Activated naive CD8-positive, alpha-beta T cell treated with anti-CD3 and anti-CD28 coated beads, Interleukin-2, amount 10 ng/mL, durations not matched to agents 7 days and 5 days (primary cell): ENCODE measurements around the gene B3GLCT. TPM values are rescaled to one million over a fixed set of nuclear protein-coding genes. Genes with fewer than 3 reads are reported as not detected.
A peak's percentile ranks its signal among the peaks of the same experiment; 100 is the strongest.

Experiments
- ATAC-seq: fragments of 150-1000 bp; cut with Tn5 transposase; one replicate; pipeline ENCODE4 v1.10.0; 2021; ENCODE audit warnings: low read depth, moderate library complexity
- POLR2A ChIA-PET: fragments of 350-600 bp; sonication (Branson Sonifier 250); formaldehyde crosslinking; loops from one replicate; lab custom pipeline; 2021; ENCODE audit warnings: antibody characterized with exemption; lab: Charles Lee
- DNase-seq: peaks from one replicate; pipeline ENCODE4 v3.0.0; 2021
- H3K27ac Mint-ChIP-seq: one replicate; pipeline ENCODE4 v1.8.0; 2022; ENCODE audit warnings: mild to moderate bottlenecking, mixed read lengths
- H3K27me3 Mint-ChIP-seq: one replicate; pipeline ENCODE4 v1.8.0; 2022; ENCODE audit warnings: mild to moderate bottlenecking, moderate library complexity, mixed read lengths
- H3K36me3 Mint-ChIP-seq: one replicate; pipeline ENCODE4 v1.8.0; 2021; ENCODE audit warnings: mild to moderate bottlenecking, mixed read lengths
- H3K4me1 Mint-ChIP-seq: one replicate; pipeline ENCODE4 v1.8.0; 2021; ENCODE audit warnings: mixed read lengths
- H3K4me3 Mint-ChIP-seq: one replicate; pipeline ENCODE4 v1.8.0; 2022; ENCODE audit warnings: mild to moderate bottlenecking, moderate library complexity, mixed read lengths
- H3K9me3 Mint-ChIP-seq: one replicate; pipeline ENCODE4 v1.8.0; 2021; ENCODE audit warnings: mixed read lengths
- total RNA-seq, 2 experiments: library from RNA; stranded (reverse); gene quantifications; one replicate each; pipeline ENCODE4 v1.2.3, GENCODE V29; 2021

B3GLCT gene
- 1 to 10 TPM; 3.8 to 4.2 TPM for total RNA-seq

GRCh38 chr13:31199849-31200636, at the start of gene B3GLCT:
Gene B3GLCT, plus strand, starts transcription at chr13:31199975. Its CDS starts 110 bp downstream, at chr13:31200085.
- POLR2A ChIA-PET = interaction anchor here (0.5 kb wide), 1 partner anchor 20 kb away, joined by 3 read pairs; no protein-coding TSS in a partner anchor
- Mint-ChIP-seq H3K4me1 (peaks cover 21% of the 10 kb centered on the region), H3K4me3 (peak within 1 kb of the TSS; percentile 89), H3K9me3 (no peaks in the 10 kb centered on the region), H3K27ac (peak within 1 kb of the TSS; percentile 87), H3K27me3 (no peaks in the 10 kb centered on the region), H3K36me3 (no peaks in the 10 kb centered on the region)
- ATAC-seq (peak; percentile 80), DNase-seq (peak; percentile 91)

DNA sequence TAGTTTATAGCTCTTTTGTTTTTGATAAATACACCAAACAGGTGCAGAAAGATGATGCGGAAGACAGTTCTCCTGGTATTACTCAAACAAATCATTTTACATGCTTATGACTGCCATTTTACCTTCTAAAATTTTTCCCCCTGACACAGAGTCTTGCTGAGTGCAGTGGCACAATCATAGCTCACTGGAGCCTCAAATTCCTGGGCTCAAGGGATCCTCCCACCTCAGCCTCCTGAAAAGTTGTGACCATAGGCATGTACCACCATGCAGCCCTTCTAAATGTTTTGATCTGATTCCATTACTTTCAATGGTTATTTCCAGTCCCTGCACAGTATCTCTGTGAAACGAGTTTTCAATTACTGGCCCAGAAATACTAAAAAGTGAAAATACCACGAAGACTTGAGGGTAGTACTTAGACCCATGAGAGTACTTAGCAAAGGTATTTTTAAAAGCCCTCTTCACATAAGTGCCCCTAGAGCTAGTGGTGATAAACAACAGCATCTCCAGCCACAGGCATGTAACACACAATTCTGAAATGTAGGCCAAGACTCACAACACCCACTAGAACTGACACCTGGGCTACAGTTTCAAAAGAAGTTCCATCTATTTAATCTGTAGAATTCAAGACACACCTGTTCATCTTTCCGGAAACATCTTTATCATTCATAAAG, 49.3 kb upstream of the B3GLCT start:
- POLR2A ChIA-PET = interaction anchor here (1.4 kb wide), 1 partner anchor 10 kb away, joined by 6 read pairs; no protein-coding TSS in a partner anchor

GRCh38 chr13:31151837-31152236, 47.9 kb upstream of the B3GLCT start:
- POLR2A ChIA-PET = interaction anchor here (1.4 kb wide), 1 partner anchor 9 kb away, joined by 6 read pairs; no protein-coding TSS in a partner anchor
- no peak overlapping the region for H3K27ac Mint-ChIP-seq
- ATAC-seq (no peak), DNase-seq (no peak)
- H3K36me3 Mint-ChIP-seq = peaks cover 44% of the 10 kb centered on the region
- no peak overlapping the region for H3K4me3 Mint-ChIP-seq
- no peaks in the 10 kb centered on the region for H3K9me3 Mint-ChIP-seq
- H3K4me1 Mint-ChIP-seq = peaks cover 21% of the 10 kb centered on the region
- no peaks in the 10 kb centered on the region for H3K27me3 Mint-ChIP-seq

More for the DNA sequence above, 49.3 kb upstream of the B3GLCT start:
- Mint-ChIP-seq H3K27me3 (no peaks in the 10 kb centered on the region), H3K4me3 (no peak overlapping the region), H3K9me3 (no peaks in the 10 kb centered on the region), H3K4me1 (peaks cover 18% of the 10 kb centered on the region), H3K27ac (peak overlapping the region; percentile 46), H3K36me3 (peaks cover 46% of the 10 kb centered on the region)
- DNase-seq (no peak), ATAC-seq (no peak)

GRCh38 chr13:31154939-31155338, 44.8 kb upstream of the B3GLCT start:
- no peaks in the 10 kb centered on the region for H3K27me3 Mint-ChIP-seq
- H3K9me3 Mint-ChIP-seq = no peaks in the 10 kb centered on the region
- H3K36me3 Mint-ChIP-seq = peaks cover 39% of the 10 kb centered on the region
- DNase-seq = no peak
- H3K4me3 Mint-ChIP-seq = no peak overlapping the region
- no peak for ATAC-seq
- POLR2A ChIA-PET = no interaction called here
- H3K27ac Mint-ChIP-seq = peak overlapping the region; percentile 1
- peaks cover 40% of the 10 kb centered on the region for H3K4me1 Mint-ChIP-seq

DNA sequence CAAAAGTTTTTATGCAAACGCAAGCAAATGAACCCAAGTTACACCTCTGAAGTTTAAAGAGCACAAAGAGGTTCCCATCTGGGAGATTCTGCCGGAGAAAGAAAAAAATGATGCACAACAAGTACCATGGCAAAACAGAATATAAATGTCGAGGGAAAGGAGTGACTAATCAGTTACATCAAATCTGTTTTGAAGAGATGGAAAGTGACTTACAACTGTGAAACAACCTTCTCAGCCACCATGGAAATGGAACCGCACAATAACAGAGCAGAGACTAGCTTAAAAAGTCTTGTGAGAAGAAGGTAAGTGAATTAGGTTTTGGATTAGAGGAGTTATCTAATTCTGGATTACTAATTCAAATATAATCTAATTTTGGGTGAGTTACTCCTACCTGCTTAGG, 40.5 kb upstream of the B3GLCT start:
- POLR2A ChIA-PET = interaction anchor here (1.4 to 1.8 kb wide), 2 partner anchors 8 to 20 kb away, joined by 3 to 6 read pairs; no protein-coding TSS in a partner anchor
- Mint-ChIP-seq H3K9me3 (no peaks in the 10 kb centered on the region), H3K36me3 (peaks cover 16% of the 10 kb centered on the region), H3K27me3 (no peaks in the 10 kb centered on the region), H3K4me3 (peak overlapping the region; percentile 91), H3K27ac (peak overlapping the region; percentile 48), H3K4me1 (peaks cover 38% of the 10 kb centered on the region)
- DNase-seq (no peak), ATAC-seq (no peak)

DNA sequence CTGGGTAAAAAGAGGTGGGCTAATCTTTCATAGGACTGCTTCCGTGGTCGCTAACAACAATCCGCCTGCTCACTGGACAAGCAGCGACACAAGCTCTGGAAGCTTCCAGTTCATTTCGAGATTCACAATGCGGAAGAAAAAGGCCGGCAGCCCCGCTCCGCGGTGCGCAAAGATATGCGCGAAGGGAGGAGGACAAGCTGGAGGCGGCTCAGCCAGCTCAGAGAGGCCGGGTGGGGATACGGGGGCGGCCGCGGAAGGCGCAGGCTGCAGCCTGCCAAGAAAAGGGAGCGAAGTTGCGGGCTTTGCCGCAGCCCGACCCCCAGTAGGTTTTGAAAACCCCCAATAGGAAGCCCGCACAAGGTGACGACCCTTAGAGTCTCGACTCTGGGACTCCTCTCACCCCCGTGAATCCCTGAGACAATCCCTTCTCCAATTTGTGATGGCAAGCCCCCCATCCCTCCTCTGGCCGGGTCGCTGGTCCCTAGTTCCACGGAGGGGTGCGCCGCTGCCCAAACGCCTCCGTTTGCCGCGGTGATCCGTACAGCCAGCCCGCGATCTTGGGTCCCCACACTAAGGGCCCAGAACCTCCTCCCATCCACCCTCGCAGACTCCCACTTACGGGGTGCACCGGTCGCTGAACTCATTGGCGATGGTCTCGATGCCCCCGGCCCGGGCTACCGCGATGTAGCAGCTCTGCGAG, 38.8 kb upstream of the B3GLCT start:
- Mint-ChIP-seq H3K9me3 (no peaks in the 10 kb centered on the region), H3K4me3 (peak overlapping the region; percentile 91), H3K27ac (peak overlapping the region; percentile 97), H3K36me3 (peaks cover 7% of the 10 kb centered on the region), H3K27me3 (no peaks in the 10 kb centered on the region), H3K4me1 (peaks cover 30% of the 10 kb centered on the region)
- ATAC-seq (peak; percentile 29), DNase-seq (peak; percentile 77)
- POLR2A ChIA-PET = interaction anchor here (0.6 to 1.8 kb wide), 5 partner anchors 10 to 545 kb away, joined by 3 to 6 read pairs (median 4); no protein-coding TSS in a partner anchor

- Mint-ChIP-seq H3K27me3 (no peaks in the 10 kb centered on the region), H3K27ac (peak within 1 kb of the TSS; percentile 97), H3K4me1 (peaks cover 30% of the 10 kb centered on the region), H3K9me3 (no peaks in the 10 kb centered on the region), H3K36me3 (peaks cover 7% of the 10 kb centered on the region), H3K4me3 (peak within 1 kb of the TSS; percentile 91)
- POLR2A ChIA-PET = interaction anchor here (0.6 to 1.8 kb wide), 5 partner anchors 18 to 545 kb away, joined by 3 to 4 read pairs (median 3); no protein-coding TSS in a partner anchor
- peak; percentile 97 for DNase-seq
- peak; percentile 77 for ATAC-seq
These were observed 38.1 kb upstream of the B3GLCT start, which contains the start of gene HSPH1 for GRCh38 chr13:31161557-31162150. Gene HSPH1, minus strand, starts transcription at chr13:31161904. Its CDS starts 322 bp downstream, at chr13:31161582.

DNA sequence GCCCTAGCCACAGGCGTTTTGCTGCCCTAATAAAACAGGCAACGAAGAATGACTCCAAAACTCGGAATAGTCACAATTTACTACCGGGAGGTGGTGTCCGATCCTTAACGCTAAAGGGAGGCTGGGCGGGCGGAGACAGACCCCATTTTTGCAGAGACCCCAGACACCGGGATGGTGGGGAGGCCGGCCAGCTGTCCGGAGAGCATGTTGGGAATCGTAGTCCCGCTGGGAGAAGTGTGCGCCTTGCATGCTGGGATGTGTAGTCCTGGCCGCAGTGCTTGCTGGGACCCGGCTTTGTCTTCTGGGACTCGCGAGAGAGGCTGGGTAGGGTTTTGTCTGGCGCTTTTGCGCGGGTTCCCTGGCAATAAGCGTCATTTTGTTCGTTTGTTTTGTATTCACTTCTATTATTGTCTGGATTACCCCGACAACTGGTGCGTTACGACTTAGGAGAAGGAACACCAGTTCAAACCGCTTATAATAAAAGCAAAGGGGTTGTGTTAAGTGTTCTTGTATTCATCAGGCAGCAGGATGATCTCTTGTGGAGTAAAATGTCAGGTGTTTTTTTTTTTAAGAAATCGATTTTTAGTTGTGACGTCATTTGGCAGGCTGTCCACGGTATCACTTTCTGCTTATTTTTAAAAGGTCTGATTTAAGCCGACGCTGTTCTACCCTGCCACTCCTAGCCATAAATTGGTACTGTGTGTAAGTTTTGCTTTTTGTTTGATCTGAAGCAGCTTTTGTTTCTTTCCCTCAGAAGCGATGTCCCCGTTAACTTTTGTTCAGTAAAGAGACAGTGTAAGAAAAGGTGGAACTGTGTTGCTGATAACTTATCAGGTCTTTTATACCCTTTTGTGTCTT, 37.4 kb upstream of the B3GLCT start:
- Mint-ChIP-seq H3K4me3 (peak overlapping the region; percentile 91), H3K4me1 (peaks cover 30% of the 10 kb centered on the region), H3K9me3 (no peaks in the 10 kb centered on the region), H3K27me3 (no peaks in the 10 kb centered on the region), H3K36me3 (peaks cover 5% of the 10 kb centered on the region), H3K27ac (peak overlapping the region; percentile 97)
- DNase-seq (no peak), ATAC-seq (peak; percentile 80)
- POLR2A ChIA-PET = interaction anchor here (0.7 to 1.8 kb wide), 4 partner anchors 18 to 1153 kb away, joined by 3 to 4 read pairs (median 4); partner anchors contain the start of genes BRCA2 and ZAR1L

DNA sequence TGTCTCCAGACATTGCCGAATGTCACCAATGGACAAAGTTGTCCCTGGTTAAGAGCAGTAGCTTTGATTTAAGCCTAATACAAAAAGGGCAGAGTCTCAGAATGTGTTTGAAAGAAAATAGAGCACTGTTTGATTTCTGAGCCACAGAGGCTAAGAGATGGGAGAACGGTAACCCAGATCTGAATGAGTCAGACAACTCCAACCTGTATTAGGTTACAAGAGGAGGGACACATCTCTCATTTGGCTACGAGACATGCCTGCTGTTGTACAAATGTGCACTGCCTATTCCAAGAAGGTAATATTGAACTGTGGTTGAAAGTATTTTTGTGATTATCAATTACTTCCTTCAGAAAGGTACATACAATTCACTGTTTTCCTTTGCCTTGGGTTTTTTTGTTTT, 33.2 kb upstream of the B3GLCT start:
- POLR2A ChIA-PET = no interaction called here
- no peak for DNase-seq
- Mint-ChIP-seq H3K27me3 (no peaks in the 10 kb centered on the region), H3K4me1 (peaks cover 21% of the 10 kb centered on the region), H3K9me3 (no peaks in the 10 kb centered on the region), H3K27ac (no peak overlapping the region), H3K36me3 (no peaks in the 10 kb centered on the region), H3K4me3 (no peak overlapping the region)
- no peak for ATAC-seq

- H3K36me3 Mint-ChIP-seq = no peaks in the 10 kb centered on the region
- H3K4me1 Mint-ChIP-seq = peaks cover 21% of the 10 kb centered on the region
- no peaks in the 10 kb centered on the region for H3K27me3 Mint-ChIP-seq
- no peaks in the 10 kb centered on the region for H3K9me3 Mint-ChIP-seq
- POLR2A ChIA-PET = no interaction called here
- no peak overlapping the region for H3K27ac Mint-ChIP-seq
- H3K4me3 Mint-ChIP-seq = no peak overlapping the region
- no peak for ATAC-seq
- DNase-seq = no peak
These were observed 32.3 kb upstream of the B3GLCT start for GRCh38 chr13:31167490-31167889.

DNA sequence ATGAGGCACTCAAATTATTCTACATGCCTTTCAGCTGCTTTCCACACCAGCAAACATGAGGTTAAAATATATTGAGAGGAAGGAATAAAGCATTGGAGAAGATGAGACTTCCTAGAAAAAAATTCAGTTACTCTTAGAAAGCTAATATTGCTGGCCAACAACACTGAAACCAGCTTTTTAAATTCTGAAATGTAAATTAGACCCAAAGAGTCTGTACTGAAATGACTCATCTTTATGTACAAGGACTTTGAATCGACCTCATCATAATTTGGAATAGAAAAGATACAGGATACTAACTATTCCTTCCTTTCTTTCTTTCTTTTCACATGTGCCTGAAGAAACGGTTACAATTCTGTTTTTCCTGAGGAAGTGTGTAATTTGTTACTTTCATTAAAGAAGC, 31.6 kb upstream of the B3GLCT start:
- peaks cover 2% of the 10 kb centered on the region for H3K27me3 Mint-ChIP-seq
- ATAC-seq = no peak
- POLR2A ChIA-PET = no interaction called here
- H3K4me3 Mint-ChIP-seq = no peak overlapping the region
- no peaks in the 10 kb centered on the region for H3K36me3 Mint-ChIP-seq
- DNase-seq = no peak
- no peaks in the 10 kb centered on the region for H3K9me3 Mint-ChIP-seq
- peaks cover 17% of the 10 kb centered on the region for H3K4me1 Mint-ChIP-seq
- H3K27ac Mint-ChIP-seq = no peak overlapping the region

DNA sequence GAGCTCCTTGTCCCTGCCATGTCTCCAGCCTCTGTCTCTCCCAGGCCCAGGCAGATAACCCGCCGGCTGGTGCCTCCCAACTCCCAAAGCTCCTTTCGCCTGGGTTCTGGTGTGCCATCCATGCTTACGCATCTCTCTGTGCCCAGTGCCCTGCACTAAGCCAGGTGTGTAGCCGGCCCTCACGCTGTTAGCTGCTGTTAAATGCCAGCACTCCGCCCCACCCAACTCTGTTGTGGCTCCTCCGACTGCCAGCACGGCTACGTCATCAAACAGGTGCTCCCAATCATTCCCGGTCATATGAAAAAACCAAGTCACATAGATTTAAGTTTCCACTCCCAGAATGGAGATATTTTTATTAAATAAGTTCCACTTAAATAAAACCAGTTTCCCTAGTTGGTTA, 31.0 kb upstream of the B3GLCT start:
- ATAC-seq = no peak

More for the DNA sequence above, 31.0 kb upstream of the B3GLCT start:
- Mint-ChIP-seq H3K9me3 (no peaks in the 10 kb centered on the region), H3K36me3 (no peaks in the 10 kb centered on the region), H3K27ac (no peak overlapping the region), H3K4me3 (no peak overlapping the region), H3K4me1 (peaks cover 13% of the 10 kb centered on the region), H3K27me3 (peaks cover 4% of the 10 kb centered on the region)
- POLR2A ChIA-PET = no interaction called here
- no peak for DNase-seq
